Fibroblast of skin of abdomen (primary cell): ENCODE results near the gene PTK6.
"Not testable (repeated sequence)": the region's sequence is repeated elsewhere in the genome, so short reads cannot be mapped to it uniquely, and the experiment has no call there.

Experiments used
- DNase-seq: peaks from one replicate; pipeline ENCODE4 v3.0.0-alpha.2; 2013

Gene PTK6

DNA sequence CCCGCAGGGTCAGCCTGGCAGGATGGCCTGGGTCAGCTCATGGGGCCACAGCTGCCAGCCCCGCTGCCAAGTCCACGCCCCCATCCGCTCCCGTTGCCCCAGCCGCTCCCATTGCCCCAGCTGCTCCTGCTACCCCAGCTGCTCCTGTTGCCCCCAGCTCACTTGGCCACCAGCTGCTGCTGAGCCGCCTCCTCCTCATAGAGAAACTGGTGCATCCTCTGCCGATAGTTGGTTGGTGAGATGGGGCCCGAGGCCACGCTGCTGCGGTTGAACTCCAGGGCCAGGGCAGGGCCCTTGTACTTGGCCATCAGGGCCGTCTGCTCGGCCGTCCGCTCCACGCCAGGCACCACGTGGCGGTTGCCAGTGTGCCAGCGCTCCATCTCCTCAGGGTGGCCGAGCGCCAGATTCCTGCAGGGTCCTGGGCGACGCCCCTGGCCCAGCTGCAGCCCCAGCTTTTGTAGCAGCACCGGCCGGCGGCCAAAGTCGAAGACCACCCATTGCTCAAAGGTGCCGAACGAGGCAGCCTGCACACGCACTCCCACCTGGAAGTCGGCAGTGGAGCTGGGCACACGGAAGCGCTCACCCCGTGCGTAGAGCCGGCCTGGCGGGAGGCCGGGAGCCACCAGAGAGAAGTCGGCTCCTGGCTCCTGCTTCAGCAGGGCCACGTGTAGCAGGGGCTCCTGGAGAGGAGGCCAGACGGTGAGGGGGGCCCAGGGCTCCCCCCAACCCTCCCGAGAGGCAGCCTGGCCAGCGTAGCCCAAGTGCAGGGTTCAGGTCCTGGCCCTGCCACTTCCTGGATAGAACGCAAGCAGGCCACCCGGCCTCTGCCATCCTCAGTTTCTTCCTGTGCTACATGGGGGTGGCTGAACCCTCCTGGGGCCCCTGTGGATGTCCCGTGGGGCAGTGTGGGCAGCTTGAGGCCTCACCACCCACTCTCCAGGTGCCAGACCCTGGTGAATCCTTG lies 32.1 kb upstream of the PTK6 start:
- no peak for DNase-seq

DNA sequence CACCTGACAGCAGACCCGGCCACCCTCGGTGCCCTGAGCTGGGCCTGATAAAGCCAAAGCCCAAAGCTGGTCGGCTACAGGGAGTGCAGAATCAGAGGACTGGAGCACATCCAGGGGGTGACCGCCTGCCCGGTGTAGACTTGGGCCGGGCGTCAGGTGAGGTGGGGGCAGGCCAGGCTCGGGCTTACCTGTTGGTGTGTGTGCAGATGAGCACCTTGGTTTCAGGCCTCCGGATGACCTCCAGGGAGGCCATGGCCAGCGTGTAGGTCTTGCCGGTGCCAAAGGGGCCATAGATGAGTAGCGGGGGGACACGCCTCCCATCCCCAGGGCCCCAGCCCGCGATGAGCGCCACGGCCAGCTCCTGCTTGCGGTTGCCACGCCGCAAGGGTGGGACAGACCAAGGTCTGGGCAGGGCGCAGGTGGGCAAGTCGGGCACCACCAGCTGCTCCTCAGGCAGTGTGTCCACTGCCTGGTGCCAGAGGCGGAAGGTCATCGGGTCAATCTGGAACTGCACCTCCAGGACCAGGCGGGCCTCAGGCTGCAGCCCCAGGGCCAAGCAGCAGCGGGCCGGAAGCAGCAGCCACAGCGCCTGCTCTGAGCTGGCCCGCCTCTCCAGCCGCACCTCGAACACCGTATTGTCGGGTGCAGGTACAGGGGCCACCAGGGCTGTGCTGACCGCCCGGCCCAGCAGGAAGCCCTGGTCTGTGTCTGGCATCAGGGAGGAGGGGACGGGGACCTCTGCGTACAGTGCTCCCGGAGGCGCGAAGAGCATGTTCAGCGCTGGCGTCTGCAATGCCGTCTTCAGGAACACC lies 31.2 kb upstream of the PTK6 start:
- DNase-seq, result no peak

DNA sequence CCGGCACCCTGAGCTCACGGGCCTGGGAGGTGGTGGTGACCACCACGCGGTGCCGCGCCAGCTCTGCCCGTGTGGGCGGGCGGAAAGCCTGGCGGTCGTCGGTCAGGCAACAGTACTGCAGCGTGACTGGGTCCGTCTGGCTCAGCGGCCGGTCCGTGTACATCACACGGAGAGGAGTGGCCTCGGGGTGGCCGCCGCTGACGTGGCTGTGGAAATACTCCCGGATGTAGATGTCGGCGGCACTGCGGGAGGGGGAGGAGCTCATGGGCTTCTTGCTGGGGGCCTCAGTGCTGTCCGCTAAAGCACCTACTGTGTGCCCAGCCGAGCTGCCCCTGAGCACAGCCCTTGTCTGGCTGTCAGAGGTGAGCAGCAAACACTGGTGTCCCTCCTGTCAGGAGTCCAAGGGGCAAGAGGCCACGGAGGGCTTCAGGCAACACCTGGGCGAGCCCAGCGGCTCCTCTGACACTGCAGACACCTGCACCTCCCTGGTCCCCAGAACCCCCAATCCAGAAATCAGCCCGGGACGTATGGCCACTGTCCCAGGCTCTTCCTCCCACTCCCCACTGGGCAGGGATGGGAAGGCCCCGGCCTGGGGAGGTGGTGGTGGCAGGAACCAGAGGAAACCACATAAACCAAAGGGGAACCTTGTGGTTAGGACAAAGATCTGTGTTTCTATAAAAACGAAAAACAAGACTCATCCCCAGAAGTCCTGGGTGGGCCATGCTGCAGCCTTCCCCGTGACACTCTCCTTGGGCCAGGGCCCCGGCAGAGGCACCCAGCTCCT lies 30.4 kb upstream of the PTK6 start:
- no peak for DNase-seq

DNA sequence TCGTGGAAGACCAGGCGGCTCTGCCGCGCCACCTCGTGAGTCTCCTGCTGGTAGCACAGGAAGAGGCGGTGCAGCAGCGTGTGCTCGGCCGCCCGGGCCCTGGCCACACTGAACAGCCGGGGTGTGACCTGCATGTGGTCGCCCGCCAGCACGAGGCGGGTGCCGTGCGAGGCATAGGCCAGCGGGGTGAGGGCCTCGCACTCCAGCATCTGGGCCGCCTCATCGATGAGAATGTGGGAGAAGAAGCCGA lies 29.9 kb upstream of the PTK6 start:
- no peak for DNase-seq

DNA sequence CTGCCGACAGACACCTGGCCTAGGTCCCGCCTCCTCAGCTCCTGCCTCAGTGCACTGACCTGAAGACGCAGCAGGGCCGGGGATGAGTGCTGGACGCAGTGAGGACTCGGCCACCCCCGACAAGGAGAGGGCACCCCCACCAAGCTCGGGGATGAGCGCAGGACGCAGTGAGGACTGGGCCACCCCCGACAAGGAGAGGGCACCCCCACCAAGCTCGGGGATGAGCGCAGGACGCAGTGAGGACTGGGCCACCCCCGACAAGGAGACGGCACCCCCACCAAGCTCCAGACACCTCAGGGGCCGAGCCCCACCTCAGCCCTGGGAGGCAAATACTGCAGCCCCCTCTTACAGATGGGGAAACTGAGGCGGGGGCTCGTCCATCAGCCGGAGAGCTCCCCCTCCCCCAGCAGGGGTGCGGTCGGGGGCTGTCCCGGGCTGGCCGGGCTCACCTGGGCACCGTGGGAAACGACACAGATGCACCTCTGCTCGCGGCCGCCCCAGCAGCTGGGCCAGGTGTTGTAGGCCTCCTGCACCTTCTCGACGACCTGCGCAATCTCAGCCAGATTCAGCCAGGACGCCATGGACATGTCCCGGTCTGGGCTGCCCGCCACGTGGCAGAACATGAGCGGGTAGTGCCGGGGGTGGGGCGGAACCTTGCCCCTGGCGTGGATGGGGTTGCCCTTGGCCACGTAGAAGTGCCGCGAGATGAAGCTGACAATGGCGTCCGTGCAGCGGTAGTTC lies 29.4 kb upstream of the PTK6 start:
- DNase-seq, result no peak

DNA sequence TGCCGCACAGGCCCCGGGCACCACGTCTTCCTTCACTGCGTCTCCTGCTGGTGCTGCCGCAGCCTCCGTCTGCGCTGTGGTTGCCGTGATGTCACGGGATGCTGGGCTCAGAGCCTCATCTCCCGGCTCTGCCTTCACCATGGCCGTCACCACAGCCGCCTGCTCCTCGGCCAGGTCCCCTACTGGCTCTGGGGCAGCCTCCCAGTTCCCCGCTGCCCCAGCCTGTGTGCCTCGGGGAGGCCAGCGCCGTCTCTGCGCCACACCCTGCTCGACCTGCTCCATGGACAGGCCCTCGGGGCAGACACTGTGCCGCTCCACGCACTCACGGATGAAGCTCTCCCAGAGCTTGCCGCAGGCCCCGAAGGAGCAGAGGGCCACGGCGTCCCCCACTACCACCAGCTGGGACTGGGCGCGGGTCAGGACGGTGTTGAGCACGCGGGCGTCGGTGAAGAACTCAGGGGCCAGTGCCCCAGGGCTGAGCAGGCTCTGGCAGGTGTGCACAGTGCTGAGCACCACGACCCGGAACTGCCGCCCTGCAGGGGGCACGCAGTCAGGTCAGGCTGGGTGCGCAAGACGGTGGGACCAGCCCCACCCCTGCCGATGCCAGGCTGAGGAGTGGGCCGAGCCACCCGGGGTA lies 28.6 kb upstream of the PTK6 start:
- no peak for DNase-seq

DNA sequence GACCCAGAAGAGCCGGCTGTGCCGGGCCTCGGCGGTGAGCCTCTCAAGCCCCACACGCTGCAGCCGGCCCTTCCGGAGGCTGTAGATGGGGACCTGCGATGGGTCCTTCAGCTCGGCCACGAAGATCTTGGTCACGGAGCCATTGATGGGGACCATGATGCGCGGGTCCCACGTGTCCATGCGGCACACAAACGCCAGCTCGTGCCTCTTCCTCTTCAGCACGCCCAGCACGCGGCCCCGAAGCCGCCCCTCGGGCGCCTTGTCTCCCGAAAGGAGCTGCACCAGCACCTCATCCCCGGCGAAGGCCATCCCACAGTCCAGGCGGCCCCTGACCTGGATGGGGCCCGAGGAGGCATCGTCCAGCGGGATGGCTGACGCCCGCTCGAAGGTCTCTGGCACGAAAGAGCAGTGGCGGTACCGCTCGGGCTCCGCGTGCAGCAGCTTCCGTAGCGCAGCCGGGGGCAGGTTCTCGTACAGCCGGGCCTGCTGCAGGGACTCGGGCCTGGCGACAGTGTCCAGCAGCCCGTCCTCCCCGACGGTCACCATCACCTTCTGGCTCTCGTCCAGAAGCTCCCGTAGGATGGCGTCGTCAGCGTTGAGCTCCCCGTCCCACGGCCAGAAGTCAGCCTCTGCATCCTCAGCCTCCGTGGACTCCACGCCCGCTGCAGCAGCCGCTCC lies 28.0 kb upstream of the PTK6 start:
- DNase-seq, result no peak

DNA sequence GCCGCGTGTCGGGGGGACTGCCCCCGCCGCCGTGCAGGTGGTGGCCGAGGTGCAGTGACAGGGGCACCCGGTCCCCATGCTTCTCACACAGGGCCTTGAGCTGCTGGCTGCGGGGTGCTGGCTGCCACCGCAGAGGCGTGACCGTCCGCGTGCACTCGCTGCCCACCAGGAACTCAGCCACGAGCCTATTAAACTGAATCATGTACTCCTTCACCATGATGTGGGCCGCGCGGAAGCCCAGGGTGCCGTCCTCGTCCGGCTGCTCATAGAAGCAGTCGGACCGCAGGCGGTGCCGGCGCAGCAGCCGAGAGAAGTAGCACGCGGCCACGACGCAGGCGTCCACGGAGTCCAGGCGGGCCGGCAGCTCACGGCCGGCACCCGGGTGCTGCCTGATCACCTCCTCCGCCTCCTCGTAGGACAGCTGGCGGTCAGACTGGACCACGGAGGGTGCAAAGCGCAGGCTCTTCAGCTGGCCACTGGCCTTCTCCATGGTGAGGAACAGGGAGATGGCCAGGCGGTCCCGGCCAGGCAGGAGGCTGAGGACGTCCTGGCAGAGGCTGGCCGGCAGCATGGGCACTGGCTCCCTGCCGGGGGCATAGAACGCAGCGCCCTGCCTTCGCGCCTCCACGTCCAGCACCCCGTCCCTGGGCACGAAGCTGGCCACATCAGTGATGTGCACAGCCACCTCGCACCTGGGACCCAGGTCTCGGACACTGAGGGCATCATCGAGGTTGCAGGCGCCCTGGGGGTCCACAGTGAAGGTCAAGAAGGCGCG lies 27.0 kb upstream of the PTK6 start:
- DNase-seq, result no peak

DNA sequence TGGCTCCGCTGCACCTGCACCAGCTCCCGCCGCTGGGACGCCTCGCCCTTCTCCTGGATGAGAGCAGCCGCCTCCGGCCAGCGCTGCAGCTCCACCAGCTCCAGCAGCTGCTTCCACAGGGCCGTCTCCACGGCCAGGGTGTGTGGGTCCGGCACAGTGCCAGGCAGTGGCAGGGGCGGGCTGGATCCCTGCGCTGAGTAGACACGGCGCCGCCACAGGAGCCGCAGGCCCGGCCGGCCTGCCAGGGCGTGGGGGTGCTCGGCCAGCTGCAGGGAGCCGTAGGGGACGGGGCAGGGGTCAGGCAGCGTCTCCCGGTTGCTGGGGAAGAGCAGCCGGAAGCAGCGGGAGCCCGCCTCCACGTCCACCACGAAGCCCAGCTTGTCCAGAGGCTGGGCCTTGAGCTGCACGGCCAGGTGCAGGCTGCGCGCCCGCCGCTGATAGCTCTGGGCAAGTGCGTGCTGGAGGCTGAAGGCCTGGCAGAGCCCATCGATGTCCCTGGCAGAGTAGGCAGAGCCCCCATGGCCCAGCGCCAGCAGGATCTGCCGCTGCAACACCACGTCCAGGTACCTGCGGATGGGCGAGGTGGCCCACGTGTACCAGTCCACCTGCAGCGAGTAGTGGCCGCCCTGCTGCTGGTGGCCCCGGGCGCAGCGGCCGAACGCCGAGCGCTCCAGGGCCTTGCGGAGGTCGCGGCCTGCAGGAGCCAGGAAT lies 26.2 kb upstream of the PTK6 start:
- no peak for DNase-seq

DNA sequence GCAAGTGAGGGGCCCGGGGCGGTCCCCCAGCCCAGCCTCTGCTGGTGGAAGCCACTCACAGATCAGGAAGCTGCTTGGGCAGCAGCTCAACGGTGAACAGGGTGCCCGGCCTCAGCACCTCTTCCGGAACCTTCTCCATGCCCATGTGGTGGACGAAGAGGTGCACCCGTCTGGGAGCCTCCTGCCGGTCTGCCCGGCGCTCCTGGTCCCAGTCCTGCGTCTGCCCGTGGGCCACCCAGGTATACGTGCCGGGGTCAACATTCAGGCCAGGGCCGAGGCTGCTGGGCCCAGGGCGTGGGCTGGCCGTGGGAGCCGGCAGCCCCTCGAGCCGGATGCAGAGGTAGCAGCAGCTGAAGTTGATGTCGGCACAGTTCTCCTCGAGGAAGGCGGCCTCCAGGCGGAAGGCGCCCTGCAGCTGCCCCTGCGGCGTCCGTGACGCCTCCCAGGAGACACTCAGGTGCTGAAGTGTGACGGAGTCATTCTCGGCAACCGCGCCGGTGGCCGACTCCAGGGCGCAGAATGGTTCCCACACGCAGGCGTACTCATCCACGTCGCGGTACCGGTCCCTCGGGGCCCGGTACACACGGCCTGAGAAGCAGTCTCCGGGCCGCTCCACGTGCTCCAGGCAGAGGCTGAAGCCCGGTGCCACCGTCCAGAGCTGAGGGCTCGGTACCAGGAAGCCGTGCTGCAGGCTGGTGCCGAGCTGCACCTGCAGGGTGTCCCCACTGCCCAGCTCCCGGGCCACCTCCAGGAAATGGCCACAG lies 25.5 kb upstream of the PTK6 start:
- no peak for DNase-seq

DNA sequence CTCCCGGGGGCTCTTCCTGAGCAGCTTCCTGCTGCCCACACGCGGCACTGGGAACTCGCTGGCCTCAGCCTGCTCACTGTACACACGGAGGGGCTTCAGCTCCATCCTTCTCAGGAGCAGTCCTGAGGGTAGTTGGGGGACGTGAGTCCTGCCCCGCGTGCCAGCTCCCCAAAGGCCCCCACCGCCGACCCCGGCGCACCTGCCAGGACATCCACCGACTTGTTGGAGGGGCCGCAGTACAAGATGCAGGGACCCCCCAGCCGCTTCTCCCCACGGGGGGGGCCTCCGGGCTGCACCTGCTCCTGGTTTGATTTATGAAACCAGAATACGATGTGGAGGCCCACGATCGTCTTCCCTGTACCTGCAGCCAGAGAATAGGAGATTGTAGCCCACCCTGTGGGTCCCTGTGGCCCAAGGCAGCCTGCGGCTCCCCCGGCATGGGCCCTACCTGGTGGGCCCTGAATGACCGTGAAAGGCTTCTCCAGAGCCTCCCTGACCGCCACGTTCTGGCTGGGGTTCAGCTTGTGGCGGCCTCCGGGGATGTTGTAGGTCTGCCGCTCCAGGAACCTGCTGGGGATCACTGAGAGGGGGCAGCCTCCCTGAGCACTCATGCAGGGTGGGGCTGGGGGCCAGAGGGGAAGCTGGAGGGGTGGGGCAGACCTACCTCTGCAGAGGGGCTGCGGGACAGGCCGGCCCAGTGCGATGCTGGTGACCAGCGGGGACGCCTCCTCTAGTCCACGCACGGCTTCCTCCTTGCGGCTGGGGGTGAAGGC lies 24.6 kb upstream of the PTK6 start:
- no peak for DNase-seq

DNA sequence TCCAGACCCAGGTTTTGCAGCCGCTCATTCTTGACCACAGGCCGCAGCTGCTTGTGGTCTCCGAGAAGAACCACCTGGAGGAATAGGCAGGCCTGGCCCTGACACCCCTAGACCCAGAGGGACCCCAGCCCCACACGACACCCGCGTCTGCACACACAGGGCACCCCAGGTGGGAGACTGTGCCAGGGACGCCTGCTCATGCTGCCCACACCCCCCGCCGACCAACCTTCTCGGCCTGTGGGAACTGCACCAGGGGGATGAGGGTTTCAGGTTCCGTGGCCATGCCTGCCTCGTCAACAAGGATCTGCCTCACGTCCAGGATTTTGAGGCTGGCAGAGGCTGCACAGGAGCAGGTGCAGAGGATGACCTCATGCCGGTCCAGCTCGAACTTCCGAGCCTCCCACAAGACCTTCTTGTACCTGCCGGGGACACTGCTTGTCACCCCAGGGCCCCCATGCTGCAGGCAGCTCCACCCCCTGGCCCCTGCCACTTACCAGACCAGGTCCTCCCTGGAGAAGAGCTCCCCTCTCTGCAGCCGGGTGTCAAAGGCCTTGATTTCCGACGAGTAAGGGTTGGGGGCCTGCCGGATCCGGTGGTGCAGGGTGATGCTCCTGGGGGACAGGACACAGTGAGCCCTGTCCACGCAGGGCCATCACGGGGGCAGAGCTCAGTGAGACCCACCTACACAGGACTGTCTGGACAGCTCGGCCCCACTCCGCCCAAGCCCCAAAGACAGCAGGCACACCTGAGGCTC lies 23.9 kb upstream of the PTK6 start:
- no peak for DNase-seq

DNA sequence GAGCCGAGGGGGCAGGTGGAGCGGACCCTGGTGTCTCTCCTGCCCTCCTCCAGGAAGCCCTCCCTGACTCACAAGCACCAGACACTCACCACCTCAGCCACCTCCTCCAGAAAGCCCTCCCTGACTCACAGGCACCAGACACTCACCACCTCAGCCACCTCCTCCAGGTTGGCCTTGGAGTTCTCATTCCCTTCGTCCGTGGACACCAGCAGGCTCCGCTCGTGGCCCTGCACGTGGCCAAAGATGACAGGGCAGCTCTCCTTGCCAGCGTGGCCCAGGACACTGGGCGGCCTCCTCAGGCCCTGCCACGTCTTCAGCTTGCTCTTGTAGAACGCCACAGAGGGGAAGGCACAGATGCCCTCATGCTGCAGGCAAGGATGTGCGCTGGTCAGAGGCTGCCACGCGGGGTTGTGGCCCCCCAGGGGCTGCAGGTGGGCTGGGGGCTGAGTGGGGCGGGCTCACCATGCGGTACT lies 23.2 kb upstream of the PTK6 start:
- no peak for DNase-seq

DNA sequence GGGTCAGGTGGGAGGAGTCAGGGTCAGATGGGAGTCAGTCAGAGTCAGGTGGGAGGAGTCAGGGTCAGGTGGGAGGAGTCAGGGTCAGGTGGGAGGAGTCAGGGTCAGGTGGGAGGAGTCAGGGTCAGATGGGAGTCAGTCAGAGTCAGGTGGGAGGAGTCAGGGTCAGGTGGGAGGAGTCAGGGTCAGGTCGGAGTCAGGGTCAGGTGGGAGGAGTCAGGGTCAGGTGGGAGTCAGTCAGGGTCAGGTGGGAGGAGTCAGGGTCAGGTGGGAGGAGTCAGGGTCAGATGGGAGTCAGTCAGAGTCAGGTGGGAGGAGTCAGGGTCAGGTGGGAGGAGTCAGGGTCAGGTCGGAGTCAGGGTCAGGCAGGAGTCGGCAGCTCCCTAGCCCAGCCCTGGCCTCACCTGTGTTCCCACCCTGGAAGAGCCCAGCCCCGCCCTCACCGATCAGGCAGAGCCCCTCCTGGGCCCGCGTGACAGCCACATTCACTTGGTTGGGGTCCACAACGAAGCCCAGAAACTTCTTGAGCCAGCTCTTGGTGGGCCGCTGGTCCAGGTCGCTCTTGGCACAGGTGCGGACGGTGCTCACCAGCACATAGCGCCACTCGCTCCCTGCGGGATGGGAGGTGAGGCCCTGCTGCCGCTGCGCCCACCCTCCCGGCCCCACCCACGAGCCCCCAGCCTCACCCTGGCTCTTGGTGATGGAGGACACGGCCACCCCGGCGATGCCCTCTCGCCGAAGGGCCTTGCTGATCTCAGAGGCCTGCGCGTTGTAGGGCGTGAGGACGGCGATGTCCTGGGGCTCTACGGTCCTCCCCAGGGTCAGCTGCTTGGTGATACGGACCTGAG lies 22.5 kb upstream of the PTK6 start:
- not testable (repeated sequence) for DNase-seq

DNA sequence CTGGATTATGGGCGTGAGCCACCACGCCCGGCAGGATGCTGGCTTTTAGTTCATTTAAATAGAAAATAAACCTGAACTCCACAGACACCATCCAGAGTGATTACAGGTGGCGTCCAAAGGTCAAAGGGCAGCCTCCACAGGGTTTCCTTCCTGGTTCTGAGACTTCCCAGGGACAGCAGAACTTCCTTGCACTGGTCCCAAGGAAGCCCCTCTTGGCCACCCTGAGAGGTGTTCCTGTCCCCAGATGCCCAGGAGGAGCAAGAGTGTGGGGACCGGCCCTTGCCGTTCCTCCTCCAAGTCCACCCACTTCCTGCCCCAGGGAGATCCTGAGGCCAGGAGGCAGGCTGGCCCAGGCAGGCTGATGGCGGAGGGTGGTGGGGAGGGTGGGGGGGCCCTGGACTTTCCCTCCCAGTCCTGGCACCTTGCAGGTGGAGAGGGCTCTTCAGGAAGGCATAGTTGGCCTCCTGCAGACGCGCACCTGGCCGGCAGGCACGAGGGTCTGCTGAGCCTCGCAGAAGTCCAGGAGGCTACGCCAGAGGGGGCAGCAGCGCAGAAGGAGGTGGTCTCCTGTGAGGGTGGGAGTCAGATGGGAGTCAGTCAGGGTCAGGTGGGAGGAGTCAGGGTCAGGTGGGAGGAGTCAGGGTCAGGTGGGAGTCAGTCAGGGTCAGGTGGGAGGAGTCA lies 21.8 kb upstream of the PTK6 start:
- DNase-seq, result no peak

DNA sequence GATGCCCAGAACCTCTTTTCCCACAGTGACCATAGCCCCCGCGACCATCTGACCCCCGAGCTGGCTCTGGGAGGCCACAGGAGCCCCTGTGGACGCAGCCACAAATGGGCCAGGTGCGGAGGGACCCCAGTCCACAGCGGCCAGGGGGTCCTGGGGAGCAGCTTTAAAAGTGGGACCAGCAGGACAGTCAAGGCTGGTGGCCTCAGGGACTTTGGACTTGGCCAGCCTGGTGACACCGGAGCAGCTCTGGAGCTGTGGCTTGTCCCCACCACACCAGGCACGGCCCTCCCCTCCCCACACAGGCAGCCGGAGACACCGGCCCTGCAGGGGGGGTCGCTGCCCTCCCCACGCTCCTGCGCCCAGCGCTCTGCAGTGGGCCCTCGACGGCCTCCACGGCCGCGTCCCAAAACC lies 20.3 kb upstream of the PTK6 start:
- no peak for DNase-seq
